Hepatocyte (in vitro differentiated cells): ENCODE data around the gene FADD. TPM values are rescaled to one million over a fixed set of nuclear protein-coding genes. Genes with fewer than 3 reads are reported as not detected.

Experiments used
- DNase-seq: peaks from one replicate; pipeline ENCODE4 v3.0.0-alpha.2; 2016; ENCODE audit warnings: low spot score
- H2AFZ ChIP-seq: fragments of 200-600 bp; sonication (generic); 2 replicates; pipeline ENCODE4 v1.6.0; 2016; ENCODE audit warnings: antibody characterized with exemption, mild to moderate bottlenecking
- H3K27ac ChIP-seq: fragments of 200-600 bp; sonication (generic); 2 replicates; pipeline ENCODE4 v1.5.1; 2016; ENCODE audit warnings: mild to moderate bottlenecking
- H3K27me3 ChIP-seq: fragments of 200-600 bp; sonication (generic); 2 replicates; pipeline ENCODE4 v1.6.1; 2016
- H3K36me3 ChIP-seq: fragments of 200-600 bp; sonication (generic); replicated peaks from 2 replicates; pipeline ENCODE4 v1.5.1; 2016; ENCODE audit warnings: low read depth; ENCODE audit not compliant: insufficient read depth
- H3K4me1 ChIP-seq: fragments of 200-600 bp; sonication (generic); 2 replicates; pipeline ENCODE4 v1.5.1; 2016; ENCODE audit warnings: mild to moderate bottlenecking, moderate library complexity; ENCODE audit not compliant: insufficient read depth
- H3K4me2 ChIP-seq: fragments of 200-600 bp; sonication (generic); 2 replicates; pipeline ENCODE4 v1.6.0; 2016
- H3K4me3 ChIP-seq: fragments of 200-600 bp; sonication (generic); 2 replicates; pipeline ENCODE4 v1.5.1; 2016; ENCODE audit warnings: mild to moderate bottlenecking
- H3K79me2 ChIP-seq: fragments of 200-600 bp; sonication (generic); 2 replicates; pipeline ENCODE4 v1.6.0; 2017; ENCODE audit warnings: mild to moderate bottlenecking
- H3K9me2 ChIP-seq: fragments of 200-600 bp; sonication (generic); replicated peaks from 2 replicates; pipeline ENCODE4 v1.6.0; 2017; ENCODE audit warnings: mild to moderate bottlenecking; ENCODE audit not compliant: insufficient read depth
- H3K9me3 ChIP-seq: fragments of 200-600 bp; sonication (generic); 2 replicates; pipeline ENCODE4 v1.5.1; 2016; ENCODE audit warnings: low read depth, mild to moderate bottlenecking
- H4K20me1 ChIP-seq: fragments of 200-600 bp; sonication (generic); 2 replicates; pipeline ENCODE4 v1.6.0; 2016; ENCODE audit warnings: mild to moderate bottlenecking; ENCODE audit not compliant: insufficient read depth, poor library complexity, severe bottlenecking
- EZH2 ChIP-seq: fragments of 200-600 bp; sonication (generic); IDR thresholded peaks from 2 replicates; pipeline ENCODE4 v1.6.1; 2016; ENCODE audit warnings: antibody characterized with exemption, mild to moderate bottlenecking, borderline replicate concordance
- EZH2phosphoT487 ChIP-seq: fragments of 200-600 bp; sonication (generic); IDR thresholded peaks from one replicate; pipeline ENCODE4 v1.6.1; 2018; ENCODE audit warnings: antibody characterized with exemption, mild to moderate bottlenecking, low read depth, moderate library complexity; ENCODE audit not compliant: unreplicated experiment, severe bottlenecking
- WGBS: methylation state at CpG from one replicate; pipeline ENCODE4 v1.1.6; 2016; ENCODE audit warnings: low lambda C conversion rate; ENCODE audit errors: missing lambda C conversion rate; 5-methylcytosine and 5-hydroxymethylcytosine counted together
- polyA plus RNA-seq: library from polyadenylated mRNA; unstranded; fragments of >200 nt; fragmentation: Nextera tagmentation; extraction: Ambion mirVana; gene quantifications from 2 replicates; pipeline ENCODE4 v1.2.1, GENCODE V29; 2016
- total RNA-seq: library from RNA; depleted of rRNA; stranded (reverse); fragments of >200 nt; gene quantifications from 2 replicates; pipeline ENCODE4 v1.2.3, GENCODE V29; 2014
- TF ChIP-seq, protein P1 (sequence below): fragments of 200-600 bp; sonication (generic); IDR thresholded peaks from 2 replicates; pipeline ENCODE4 v1.5.1; 2016; ENCODE audit warnings: antibody characterized with exemption, mild to moderate bottlenecking; ENCODE audit not compliant: poor library complexity

Gene FADD
- total and polyA plus RNA-seq, 2 experiments from 2014 or later, result 29.6 to 36.1 TPM

DNA sequence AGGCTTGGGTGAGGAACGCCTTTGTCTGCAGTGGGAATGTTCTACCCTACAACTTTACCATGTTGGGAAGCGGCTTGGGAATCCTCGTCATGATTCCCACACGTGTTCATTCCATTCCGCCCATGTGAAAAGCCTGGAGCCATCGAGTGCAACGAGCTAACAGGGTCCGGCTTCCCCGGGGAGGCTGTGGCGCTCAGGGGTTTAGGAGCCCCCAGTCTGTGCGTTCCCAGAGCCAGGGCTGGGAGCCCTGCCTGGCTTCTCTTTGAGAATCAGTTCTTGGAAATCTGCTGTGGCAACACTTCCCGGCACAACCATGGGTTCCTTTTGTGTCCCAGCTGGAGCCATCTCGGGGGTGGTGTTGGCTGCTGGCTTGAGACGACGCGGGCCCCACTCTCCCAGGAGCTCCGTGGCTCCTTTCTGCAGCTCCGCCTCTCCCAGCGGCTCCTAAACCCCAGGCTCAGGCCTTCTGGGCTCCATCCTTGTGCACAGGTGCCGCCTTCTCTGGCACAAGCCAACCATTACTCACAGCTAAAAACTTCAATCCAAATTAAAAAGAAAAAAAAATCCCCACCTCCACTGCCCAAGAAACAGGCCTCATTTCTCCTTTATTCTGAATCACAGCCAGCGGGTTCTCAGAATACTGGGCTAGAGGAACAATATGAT is 48.7 kb downstream of the FADD start:
- Histone ChIP-seq H3K4me2 (no peak overlapping the region), H3K9me3 (no peaks in the 10 kb centered on the region), H2AFZ (no peak overlapping the region), H3K27ac (no peak overlapping the region), H4K20me1 (no peaks in the 10 kb centered on the region), H3K4me3 (no peak overlapping the region), H3K9me2 (no peaks in the 10 kb centered on the region), H3K79me2 (no peaks in the 10 kb centered on the region), H3K27me3 (no peaks in the 10 kb centered on the region), H3K4me1 (no peaks in the 10 kb centered on the region), H3K36me3 (no peaks in the 10 kb centered on the region)
- 89% methylated on average over 21 of the region's 21 CpGs for WGBS
- DNase-seq, result no peak
- TF ChIP-seq EZH2phosphoT487 (no peak), EZH2 (no peak)
- TF ChIP-seq, protein P1, sequence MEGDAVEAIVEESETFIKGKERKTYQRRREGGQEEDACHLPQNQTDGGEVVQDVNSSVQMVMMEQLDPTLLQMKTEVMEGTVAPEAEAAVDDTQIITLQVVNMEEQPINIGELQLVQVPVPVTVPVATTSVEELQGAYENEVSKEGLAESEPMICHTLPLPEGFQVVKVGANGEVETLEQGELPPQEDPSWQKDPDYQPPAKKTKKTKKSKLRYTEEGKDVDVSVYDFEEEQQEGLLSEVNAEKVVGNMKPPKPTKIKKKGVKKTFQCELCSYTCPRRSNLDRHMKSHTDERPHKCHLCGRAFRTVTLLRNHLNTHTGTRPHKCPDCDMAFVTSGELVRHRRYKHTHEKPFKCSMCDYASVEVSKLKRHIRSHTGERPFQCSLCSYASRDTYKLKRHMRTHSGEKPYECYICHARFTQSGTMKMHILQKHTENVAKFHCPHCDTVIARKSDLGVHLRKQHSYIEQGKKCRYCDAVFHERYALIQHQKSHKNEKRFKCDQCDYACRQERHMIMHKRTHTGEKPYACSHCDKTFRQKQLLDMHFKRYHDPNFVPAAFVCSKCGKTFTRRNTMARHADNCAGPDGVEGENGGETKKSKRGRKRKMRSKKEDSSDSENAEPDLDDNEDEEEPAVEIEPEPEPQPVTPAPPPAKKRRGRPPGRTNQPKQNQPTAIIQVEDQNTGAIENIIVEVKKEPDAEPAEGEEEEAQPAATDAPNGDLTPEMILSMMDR, result no peak

DNA sequence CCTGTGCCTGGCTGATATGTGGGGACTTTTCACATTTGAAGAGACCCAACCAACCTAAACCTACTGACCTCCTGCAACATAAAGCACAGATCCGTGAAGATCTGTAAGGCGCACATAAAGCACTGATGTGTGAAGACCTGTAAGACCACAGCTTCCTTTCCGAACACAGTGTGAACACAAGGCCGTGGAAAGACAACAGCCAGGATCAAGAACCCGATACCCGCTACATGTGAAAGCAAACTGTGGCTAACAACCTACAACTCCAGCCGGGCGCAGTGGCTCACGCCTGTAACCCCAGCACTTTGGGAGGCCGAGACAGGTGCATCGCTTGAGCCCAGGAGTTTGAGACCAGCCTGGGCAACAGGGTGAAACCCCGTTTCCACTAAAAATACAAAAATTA is 49.7 kb downstream of the FADD start:
- Histone ChIP-seq H3K36me3 (no peaks in the 10 kb centered on the region), H3K9me2 (no peaks in the 10 kb centered on the region), H3K27me3 (no peaks in the 10 kb centered on the region), H4K20me1 (no peaks in the 10 kb centered on the region), H3K4me1 (no peaks in the 10 kb centered on the region), H2AFZ (no peak overlapping the region), H3K4me2 (no peak overlapping the region), H3K4me3 (no peak overlapping the region), H3K27ac (no peak overlapping the region), H3K9me3 (no peaks in the 10 kb centered on the region), H3K79me2 (no peaks in the 10 kb centered on the region)
- TF ChIP-seq EZH2, result no peak
- 95% methylated on average over 12 of the region's 12 CpGs for WGBS
- DNase-seq, result no peak

DNA sequence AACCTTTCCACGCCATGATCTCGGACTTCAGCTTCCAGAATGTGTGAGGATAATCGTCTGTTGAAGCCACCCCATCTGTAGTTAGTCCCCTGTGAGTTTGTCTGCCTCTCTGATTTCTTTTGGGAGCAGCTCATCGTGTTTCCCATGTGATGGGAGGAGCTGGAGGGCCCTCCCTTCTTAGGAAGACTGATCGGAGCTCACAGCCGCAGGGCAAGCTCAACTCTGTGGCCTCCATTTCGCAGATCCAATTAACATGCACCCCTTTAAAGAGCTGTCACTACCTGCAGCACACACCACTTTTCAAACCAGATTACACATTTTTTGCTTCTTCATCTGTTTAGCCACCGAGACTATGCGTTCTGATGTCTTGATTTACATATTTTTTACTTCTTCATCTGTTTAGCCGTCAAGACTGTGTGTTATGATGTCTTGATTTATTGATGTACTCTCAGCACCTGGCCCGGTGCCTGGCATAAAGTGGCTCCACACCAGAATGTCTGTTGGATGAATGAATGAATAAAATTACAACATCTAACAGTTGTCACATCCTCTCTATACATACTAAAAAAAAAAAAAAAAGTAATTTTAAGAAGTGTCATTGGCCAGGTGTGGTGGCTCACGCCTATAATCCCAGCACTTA is 52.5 kb downstream of the FADD start:
- WGBS, result 82% methylated on average over 12 of the region's 12 CpGs
- Histone ChIP-seq H3K4me1 (no peaks in the 10 kb centered on the region), H3K27me3 (no peaks in the 10 kb centered on the region), H4K20me1 (no peaks in the 10 kb centered on the region), H3K9me3 (no peaks in the 10 kb centered on the region), H3K79me2 (no peaks in the 10 kb centered on the region), H3K4me3 (no peak overlapping the region), H2AFZ (no peak overlapping the region), H3K27ac (no peak overlapping the region), H3K4me2 (no peak overlapping the region), H3K36me3 (no peaks in the 10 kb centered on the region), H3K9me2 (no peaks in the 10 kb centered on the region)
- TF ChIP-seq, protein P1, result no peak
- TF ChIP-seq EZH2 (no peak), EZH2phosphoT487 (no peak)
- DNase-seq, result no peak

Other genes starting within 250 kb of the FADD start
- 10.5 and 12.1 TPM in 2 replicates for gene ANO1, start 125.0 kb upstream of the FADD start, total RNA-seq
- gene ANO1, start 125.0 kb upstream of the FADD start, polyA plus RNA-seq, result 4.7 and 6.2 TPM in 2 replicates
- 39.6 and 58.4 TPM in 2 replicates for gene PPFIA1, start 67.4 kb downstream of the FADD start, total RNA-seq
- 36.0 and 36.2 TPM in 2 replicates for gene PPFIA1, start 67.4 kb downstream of the FADD start, polyA plus RNA-seq
- 201 and 207 TPM in 2 replicates for gene CTTN, start 195.2 kb downstream of the FADD start, total RNA-seq
- gene CTTN, start 195.2 kb downstream of the FADD start, polyA plus RNA-seq, result 154 and 157 TPM in 2 replicates